ENCODE measurements around the gene IL17RC. TPM values are rescaled to one million over a fixed set of nuclear protein-coding genes. Genes with fewer than 3 reads are reported as not detected.

Gene IL17RC
- total and polyA plus RNA-seq, 2 of the 4 experiments (the other 2 are of a cell fraction): 20.8 to 28.3 TPM

DNA sequence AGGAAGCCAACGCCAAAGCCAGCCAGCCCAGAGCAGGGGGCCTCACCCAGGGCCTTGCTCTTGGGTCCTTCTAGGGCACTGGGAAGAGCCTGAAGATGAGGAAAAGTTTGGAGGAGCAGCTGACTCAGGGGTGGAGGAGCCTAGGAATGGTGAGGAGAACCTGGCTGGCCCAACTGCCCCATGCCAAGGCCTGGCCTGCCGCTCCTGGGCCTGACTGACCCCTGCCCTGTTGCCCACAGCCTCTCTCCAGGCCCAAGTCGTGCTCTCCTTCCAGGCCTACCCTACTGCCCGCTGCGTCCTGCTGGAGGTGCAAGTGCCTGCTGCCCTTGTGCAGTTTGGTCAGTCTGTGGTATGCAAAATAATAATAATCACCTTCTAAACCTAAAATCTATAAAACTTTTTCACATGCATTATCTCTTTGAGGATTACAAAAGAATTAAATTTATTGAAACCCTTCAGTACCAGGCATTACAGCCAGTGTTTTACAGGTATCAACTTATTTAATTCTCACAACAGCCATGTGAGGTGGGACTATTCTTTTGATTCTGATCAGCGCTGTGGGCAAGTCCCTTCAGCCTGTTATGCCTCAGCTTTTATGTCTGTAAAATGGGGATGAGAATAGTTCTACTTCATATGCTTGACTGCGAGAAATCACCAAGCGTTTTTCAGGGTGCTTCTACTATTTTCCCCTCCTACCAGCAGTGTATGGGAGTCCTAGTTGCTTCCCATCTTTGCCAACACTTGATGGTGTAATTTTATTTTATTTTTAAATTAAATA is 1.6 kb downstream of the IL17RC start (continued):
- no peak for TF ChIP-seq SMC3 (IDR thresholded peaks at IDR 0.05; ENCODE audit: low read depth, low read length)

GRCh38 chr3:9928158-9928557 is 11.3 kb downstream of the IL17RC start:
- no peaks in the 10 kb centered on the region for H3K27me3 ChIP-seq (ENCODE audit: control insufficient read depth, insufficient read depth, low read length)
- dilution Hi-C loops (cut with HindIII; ENCODE audit: low sequenced_read_pairs, unreplicated experiment) (no loop called here), in situ Hi-C loops (cut with MboI; ENCODE audit: low sequenced_read_pairs) (no loop called here), intact Hi-C loops (cut with micrococcal nuclease) (no loop called here)
- H3K9me3 ChIP-seq (ENCODE audit: control insufficient read depth, insufficient read depth, low read length): no peaks in the 10 kb centered on the region
- H2AK9ac ChIP-seq (replicated peaks; ENCODE audit: low read depth, low read length, poor library complexity): no peak overlapping the region
- no peak overlapping the region for H3K27ac ChIP-seq (ENCODE audit: insufficient read depth, low read length)
- no peaks in the 10 kb centered on the region for H3K79me1 ChIP-seq (ENCODE audit: low read depth in 1 of 2, low read length in 2 of 2)
- no peak overlapping the region for H4K8ac ChIP-seq (ENCODE audit: low read depth in 2 of 2, low read length in 2 of 2)
- ChIA-PET POLR2A (ENCODE audit: unreplicated experiment) (no interaction called here), CTCF (no interaction called here)
- no peaks in the 10 kb centered on the region for H3K9me1 ChIP-seq (ENCODE audit: insufficient read depth, low read length)
- DNase-seq: no peak
- H3K56ac ChIP-seq (ENCODE audit: extremely low read depth, insufficient read depth, low read length): no peak overlapping the region
- H4K5ac ChIP-seq (ENCODE audit: low read depth, low read length): no peak overlapping the region
- no peak overlapping the region for H2BK120ac ChIP-seq (ENCODE audit: low read depth, low read length)
- no TSS peak for BruUV-seq (replicated peaks)
- no peak overlapping the region for H3K18ac ChIP-seq (ENCODE audit: low read depth, low read length)
- no peak overlapping the region for H2BK5ac ChIP-seq (ENCODE audit: low read depth, low read length, poor library complexity, severe bottlenecking)
- H3K23ac ChIP-seq (ENCODE audit: low read depth, low read length): no peak overlapping the region
- H4K20me1 ChIP-seq (ENCODE audit: insufficient read depth, low read length): no peaks in the 10 kb centered on the region
- H3K4me1 ChIP-seq (ENCODE audit: control insufficient read depth, insufficient read depth, low read length): peaks cover 2% of the 10 kb centered on the region; the same call in 1 of the 2 replicates
- H3K9ac ChIP-seq (ENCODE audit: low read depth, low read length): no peak overlapping the region
- H4K91ac ChIP-seq (ENCODE audit: insufficient read depth, low read depth, low read length): no peak overlapping the region
- H2AK5ac ChIP-seq (ENCODE audit: low read depth, low read length): no peak overlapping the region
- H2BK20ac ChIP-seq (ENCODE audit: low read depth, low read length): no peak overlapping the region
- no peak overlapping the region for H2BK15ac ChIP-seq (ENCODE audit: low read depth, low read length)
- no peak for ATAC-seq (ENCODE audit: low read depth)
- no peak overlapping the region for H3K4ac ChIP-seq (ENCODE audit: low read depth, low read length)
- no peak overlapping the region for H3K4me2 ChIP-seq (ENCODE audit: low read depth, low read length)
- H3K36me3 ChIP-seq (ENCODE audit: control insufficient read depth, insufficient read depth, low read length): peaks cover 31% of the 10 kb centered on the region
- H3K4me3 ChIP-seq (ENCODE audit: insufficient read depth, low read depth, low read length): no peak overlapping the region
- H2AFZ ChIP-seq (replicated peaks; ENCODE audit: low read length, poor library complexity): no peak overlapping the region
- H3K14ac ChIP-seq (replicated peaks; ENCODE audit: low read depth, low read length): no peak overlapping the region
- 98% methylated on average over 8 of the region's 23 CpGs; no CpG with 5 or more reads in 1 of the 2 experiments for WGBS, 2 experiments (ENCODE audit: extremely low coverage in 2 of 2, insufficient read length in 1 of 2)
- TF ChIP-seq, protein P1, sequence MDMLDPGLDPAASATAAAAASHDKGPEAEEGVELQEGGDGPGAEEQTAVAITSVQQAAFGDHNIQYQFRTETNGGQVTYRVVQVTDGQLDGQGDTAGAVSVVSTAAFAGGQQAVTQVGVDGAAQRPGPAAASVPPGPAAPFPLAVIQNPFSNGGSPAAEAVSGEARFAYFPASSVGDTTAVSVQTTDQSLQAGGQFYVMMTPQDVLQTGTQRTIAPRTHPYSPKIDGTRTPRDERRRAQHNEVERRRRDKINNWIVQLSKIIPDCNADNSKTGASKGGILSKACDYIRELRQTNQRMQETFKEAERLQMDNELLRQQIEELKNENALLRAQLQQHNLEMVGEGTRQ (IDR thresholded peaks at IDR 0.05; ENCODE audit: low read depth, low read length): no peak
- TF ChIP-seq BHLHE40 (IDR thresholded peaks at IDR 0.05; ENCODE audit: low read depth, low read length) (no peak), SMC3 (IDR thresholded peaks at IDR 0.05; ENCODE audit: low read depth, low read length) (no peak), RFX5 (IDR thresholded peaks at IDR 0.05; ENCODE audit: low read depth, low read length) (no peak), CHD1 (IDR thresholded peaks at IDR 0.05; ENCODE audit: low read depth, low read length) (no peak), RCOR1 (IDR thresholded peaks at IDR 0.05; ENCODE audit: insufficient replicate concordance, low read length) (no peak), NFE2L2 (IDR thresholded peaks at IDR 0.05; ENCODE audit: low read depth, low read length) (no peak), MXI1 (IDR thresholded peaks at IDR 0.05; ENCODE audit: borderline replicate concordance, low read depth, low read length) (no peak), RAD21 (IDR thresholded peaks at IDR 0.05; ENCODE audit: low read length) (no peak), CTCF (conservative IDR thresholded peaks at IDR 0.05; ENCODE audit: low read depth, low read length) (no peak), CEBPB (IDR thresholded peaks at IDR 0.05; ENCODE audit: low read depth, low read length) (no peak), MAFK (IDR thresholded peaks at IDR 0.05; ENCODE audit: low read depth, low read length) (no peak), FOS (IDR thresholded peaks at IDR 0.05; ENCODE audit: low read depth, low read length) (no peak), MAZ (IDR thresholded peaks at IDR 0.05; ENCODE audit: borderline replicate concordance, low read depth, low read length) (no peak)
